ENCODE measurements around the gene GALNT2. TPM values are rescaled to one million over a fixed set of nuclear protein-coding genes. Genes with fewer than 3 reads are reported as not detected.

Gene GALNT2
- total and polyA plus RNA-seq, 2 of the 13 experiments (the other 11 are each of a cell fraction or from before 2014, with no cell fraction given): 39.3 to 39.6 TPM

DNA sequence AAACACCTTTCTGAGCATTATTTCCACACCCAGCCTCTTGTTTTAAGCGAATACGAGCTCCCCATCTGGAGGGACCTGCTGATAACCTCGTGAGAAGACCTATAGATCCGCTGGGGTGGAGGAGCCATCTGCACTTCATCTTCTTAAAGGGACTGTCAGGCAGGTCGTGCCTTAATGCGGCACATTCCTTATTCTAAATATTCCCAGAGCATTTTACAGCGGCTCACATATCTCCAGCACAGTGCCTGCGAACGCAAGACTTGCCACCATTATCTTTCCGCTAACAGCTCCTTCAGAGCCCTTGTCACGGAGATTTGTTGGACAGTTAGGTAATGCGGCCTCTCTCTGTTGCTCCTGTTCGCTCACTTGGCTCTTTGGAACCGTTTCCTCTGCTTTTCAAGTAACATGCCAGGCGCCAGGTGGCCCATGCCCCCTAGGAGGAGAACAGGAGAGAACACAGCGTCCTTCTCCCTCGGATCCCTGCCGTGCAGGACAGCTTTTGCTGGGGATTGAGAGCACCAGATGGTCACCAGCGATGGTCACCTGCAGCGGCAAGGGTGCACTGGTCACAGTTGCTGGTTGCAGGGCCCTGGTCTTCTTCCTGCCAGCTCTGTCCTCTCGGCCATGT lies 196.6 kb downstream of the GALNT2 start:
- Histone ChIP-seq H3K36me3 (replicated peaks in 1 of 2; ENCODE audit: control insufficient read depth in 1 of 2, insufficient read depth in 2 of 2, low read length in 2 of 2) (peaks cover 17 to 34% of the 10 kb centered on the region in 2 experiments; a peak in 4 of 5 replicates), H3K4me2 (ENCODE audit: low read depth, low read length) (no peak overlapping the region), H3K4me1 (ENCODE audit: insufficient read depth, low read length) (no peaks in the 10 kb centered on the region), H3K27ac (ENCODE audit: extremely low read length, insufficient read depth, low read length) (no peak overlapping the region), H3K9me3 (ENCODE audit: low read length) (no peaks in the 10 kb centered on the region), H3K79me2 (ENCODE audit: insufficient read depth, low read length) (no peaks in the 10 kb centered on the region), H4K20me1 (ENCODE audit: insufficient read depth, low read length) (no peaks in the 10 kb centered on the region), H3K9ac (ENCODE audit: insufficient read depth, low read depth, low read length) (no peak overlapping the region), H3K4me3 (replicated peaks in 1 of 3; ENCODE audit: insufficient read depth in 1 of 3, low read depth in 2 of 3, low read length in 3 of 3) (no peak overlapping the region), H2AFZ (ENCODE audit: low read length) (no peak overlapping the region), H3K27me3 (ENCODE audit: control insufficient read depth in 1 of 2, insufficient read depth in 2 of 2, low read length in 2 of 2) (no peaks in the 10 kb centered on the region; a peak in 1 of 5 replicates)
- FAIRE-seq: no peak
- intact Hi-C loops (cut with micrococcal nuclease; ENCODE audit: unreplicated experiment): loop anchor here (5.0 kb wide), 1 partner anchor 846 kb away; no protein-coding TSS in a partner anchor
- CTCF ChIA-PET (ENCODE audit: low intra/inter-chr PET ratio, low total read pairs): no interaction called here
- in situ Hi-C loops (cut with HindIII; ENCODE audit: extremely low pct_ligation_motif_present, low pct_unique_long_range_greater_than_20kb): no loop called here
- no peak for ATAC-seq
- 97% methylated on average over 19 of the region's 21 CpGs for WGBS (ENCODE audit: low lambda C conversion rate)
- BruUV-seq (replicated peaks): no TSS peak
- POLR2A ChIA-PET: no interaction called here
- DNase-seq (ENCODE audit: low spot score): no peak
- TF ChIP-seq ZNF382 (CRISPR knock-in tag; IDR thresholded peaks at IDR 0.05; ENCODE audit: borderline replicate concordance): no peak
- no peak for TF ChIP-seq BCL6 (CRISPR knock-in tag; IDR thresholded peaks at IDR 0.05)
- TF ChIP-seq MYC (CRISPR knock-in tag; IDR thresholded peaks at IDR 0.05; ENCODE audit: borderline replicate concordance): no peak
- TF ChIP-seq RORA (CRISPR knock-in tag; IDR thresholded peaks at IDR 0.05): no peak
- TF ChIP-seq ZBTB20 (CRISPR knock-in tag; IDR thresholded peaks at IDR 0.05; ENCODE audit: borderline replicate concordance, low read depth): no peak
- no peak for TF ChIP-seq MTF2 (CRISPR knock-in tag; IDR thresholded peaks at IDR 0.05; ENCODE audit: borderline replicate concordance)
- no peak for TF ChIP-seq RBM22 (optimal IDR thresholded peaks at IDR 0.05; ENCODE audit: low read length)
- TF ChIP-seq ZNF773 (CRISPR knock-in tag; IDR thresholded peaks at IDR 0.05; ENCODE audit: borderline replicate concordance): no peak
- TF ChIP-seq, protein P1, sequence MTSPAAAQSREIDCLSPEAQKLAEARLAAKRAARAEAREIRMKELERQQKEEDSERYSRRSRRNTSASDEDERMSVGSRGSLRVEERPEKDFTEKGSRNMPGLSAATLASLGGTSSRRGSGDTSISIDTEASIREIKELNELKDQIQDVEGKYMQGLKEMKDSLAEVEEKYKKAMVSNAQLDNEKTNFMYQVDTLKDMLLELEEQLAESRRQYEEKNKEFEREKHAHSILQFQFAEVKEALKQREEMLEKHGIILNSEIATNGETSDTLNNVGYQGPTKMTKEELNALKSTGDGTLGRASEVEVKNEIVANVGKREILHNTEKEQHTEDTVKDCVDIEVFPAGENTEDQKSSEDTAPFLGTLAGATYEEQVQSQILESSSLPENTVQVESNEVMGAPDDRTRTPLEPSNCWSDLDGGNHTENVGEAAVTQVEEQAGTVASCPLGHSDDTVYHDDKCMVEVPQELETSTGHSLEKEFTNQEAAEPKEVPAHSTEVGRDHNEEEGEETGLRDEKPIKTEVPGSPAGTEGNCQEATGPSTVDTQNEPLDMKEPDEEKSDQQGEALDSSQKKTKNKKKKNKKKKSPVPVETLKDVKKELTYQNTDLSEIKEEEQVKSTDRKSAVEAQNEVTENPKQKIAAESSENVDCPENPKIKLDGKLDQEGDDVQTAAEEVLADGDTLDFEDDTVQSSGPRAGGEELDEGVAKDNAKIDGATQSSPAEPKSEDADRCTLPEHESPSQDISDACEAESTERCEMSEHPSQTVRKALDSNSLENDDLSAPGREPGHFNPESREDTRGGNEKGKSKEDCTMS (CRISPR knock-in tag; conservative IDR thresholded peaks at IDR 0.05): no peak
- no peak for TF ChIP-seq ZNF619 (CRISPR knock-in tag; IDR thresholded peaks at IDR 0.05)
- TF ChIP-seq KDM2A (CRISPR knock-in tag; IDR thresholded peaks at IDR 0.05; ENCODE audit: borderline replicate concordance, low read depth): no peak
- no peak for TF ChIP-seq HNF4A (CRISPR knock-in tag; IDR thresholded peaks at IDR 0.05)
- no peak for TF ChIP-seq ZNF326 (CRISPR knock-in tag; IDR thresholded peaks at IDR 0.05; ENCODE audit: borderline replicate concordance)
- no peak for TF ChIP-seq KDM3A (CRISPR knock-in tag; IDR thresholded peaks at IDR 0.05; ENCODE audit: low read depth)
- no peak for TF ChIP-seq ERF (CRISPR knock-in tag; IDR thresholded peaks at IDR 0.05)
- TF ChIP-seq ZNF430 (CRISPR knock-in tag; IDR thresholded peaks at IDR 0.05): no peak
- TF ChIP-seq, protein P2, sequence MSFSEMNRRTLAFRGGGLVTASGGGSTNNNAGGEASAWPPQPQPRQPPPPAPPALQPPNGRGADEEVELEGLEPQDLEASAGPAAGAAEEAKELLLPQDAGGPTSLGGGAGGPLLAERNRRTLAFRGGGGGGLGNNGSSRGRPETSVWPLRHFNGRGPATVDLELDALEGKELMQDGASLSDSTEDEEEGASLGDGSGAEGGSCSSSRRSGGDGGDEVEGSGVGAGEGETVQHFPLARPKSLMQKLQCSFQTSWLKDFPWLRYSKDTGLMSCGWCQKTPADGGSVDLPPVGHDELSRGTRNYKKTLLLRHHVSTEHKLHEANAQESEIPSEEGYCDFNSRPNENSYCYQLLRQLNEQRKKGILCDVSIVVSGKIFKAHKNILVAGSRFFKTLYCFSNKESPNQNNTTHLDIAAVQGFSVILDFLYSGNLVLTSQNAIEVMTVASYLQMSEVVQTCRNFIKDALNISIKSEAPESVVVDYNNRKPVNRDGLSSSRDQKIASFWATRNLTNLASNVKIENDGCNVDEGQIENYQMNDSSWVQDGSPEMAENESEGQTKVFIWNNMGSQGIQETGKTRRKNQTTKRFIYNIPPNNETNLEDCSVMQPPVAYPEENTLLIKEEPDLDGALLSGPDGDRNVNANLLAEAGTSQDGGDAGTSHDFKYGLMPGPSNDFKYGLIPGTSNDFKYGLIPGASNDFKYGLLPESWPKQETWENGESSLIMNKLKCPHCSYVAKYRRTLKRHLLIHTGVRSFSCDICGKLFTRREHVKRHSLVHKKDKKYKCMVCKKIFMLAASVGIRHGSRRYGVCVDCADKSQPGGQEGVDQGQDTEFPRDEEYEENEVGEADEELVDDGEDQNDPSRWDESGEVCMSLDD (CRISPR knock-in tag; IDR thresholded peaks at IDR 0.05; ENCODE audit: borderline replicate concordance): no peak
- TF ChIP-seq, protein P3, sequence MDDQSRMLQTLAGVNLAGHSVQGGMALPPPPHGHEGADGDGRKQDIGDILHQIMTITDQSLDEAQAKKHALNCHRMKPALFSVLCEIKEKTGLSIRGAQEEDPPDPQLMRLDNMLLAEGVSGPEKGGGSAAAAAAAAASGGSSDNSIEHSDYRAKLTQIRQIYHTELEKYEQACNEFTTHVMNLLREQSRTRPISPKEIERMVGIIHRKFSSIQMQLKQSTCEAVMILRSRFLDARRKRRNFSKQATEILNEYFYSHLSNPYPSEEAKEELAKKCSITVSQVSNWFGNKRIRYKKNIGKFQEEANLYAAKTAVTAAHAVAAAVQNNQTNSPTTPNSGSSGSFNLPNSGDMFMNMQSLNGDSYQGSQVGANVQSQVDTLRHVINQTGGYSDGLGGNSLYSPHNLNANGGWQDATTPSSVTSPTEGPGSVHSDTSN (CRISPR knock-in tag; IDR thresholded peaks at IDR 0.05; ENCODE audit: borderline replicate concordance): no peak
- no peak for TF ChIP-seq ZNF253 (CRISPR knock-in tag; IDR thresholded peaks at IDR 0.05; ENCODE audit: borderline replicate concordance)

Data from HepG2 (cell line).